GM12864 (cell line): ENCODE measurements around the gene TAS2R39.
"Not testable (repeated sequence)": the region's sequence is repeated elsewhere in the genome, so short reads cannot be mapped to it uniquely, and the experiment has no call there.

Experiments used
- DNase-seq: peaks from one replicate; pipeline ENCODE4 v3.0.0-alpha.2; 2011; ENCODE audit warnings: low read depth
- H3K4me3 ChIP-seq: 2 replicates; pipeline ENCODE4 v1.5.1; 2011; ENCODE audit warnings: mild to moderate bottlenecking, low read depth, low read length, control low read depth
- TF ChIP-seq, protein P1 (sequence below): IDR thresholded peaks from 2 replicates; pipeline ENCODE4 v1.5.1; 2011; ENCODE audit warnings: low read depth, mild to moderate bottlenecking, moderate library complexity, low read length, control low read depth, inconsistent platforms; ENCODE audit errors: missing control alignments

Gene TAS2R39

DNA sequence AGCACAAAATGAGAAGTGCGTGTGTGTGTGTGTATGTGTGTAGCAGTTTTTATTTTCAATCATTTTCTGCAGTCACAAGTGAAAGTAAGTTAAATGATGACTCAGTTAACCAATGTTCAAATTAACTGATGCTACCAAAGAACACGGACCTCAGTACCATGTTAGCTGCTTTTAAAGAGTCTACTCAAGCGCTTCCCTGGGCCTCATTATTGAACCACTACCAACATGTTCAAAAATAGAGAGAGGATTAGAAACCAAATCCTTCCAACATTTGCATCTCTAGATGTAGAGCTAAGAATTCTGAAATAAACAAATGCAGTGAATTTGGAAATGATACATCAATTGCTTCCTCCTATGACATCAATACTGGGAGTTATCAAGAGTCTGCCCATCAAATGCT is at the start of gene TAS2R39:
TSS of gene TAS2R39 (plus strand) at position 396 of the 400 bp plus-strand sequence. CDS start at position 396, 0 bp downstream.
- H3K4me3 ChIP-seq: no peak within 1 kb of the TSS
- TF ChIP-seq, protein P1, sequence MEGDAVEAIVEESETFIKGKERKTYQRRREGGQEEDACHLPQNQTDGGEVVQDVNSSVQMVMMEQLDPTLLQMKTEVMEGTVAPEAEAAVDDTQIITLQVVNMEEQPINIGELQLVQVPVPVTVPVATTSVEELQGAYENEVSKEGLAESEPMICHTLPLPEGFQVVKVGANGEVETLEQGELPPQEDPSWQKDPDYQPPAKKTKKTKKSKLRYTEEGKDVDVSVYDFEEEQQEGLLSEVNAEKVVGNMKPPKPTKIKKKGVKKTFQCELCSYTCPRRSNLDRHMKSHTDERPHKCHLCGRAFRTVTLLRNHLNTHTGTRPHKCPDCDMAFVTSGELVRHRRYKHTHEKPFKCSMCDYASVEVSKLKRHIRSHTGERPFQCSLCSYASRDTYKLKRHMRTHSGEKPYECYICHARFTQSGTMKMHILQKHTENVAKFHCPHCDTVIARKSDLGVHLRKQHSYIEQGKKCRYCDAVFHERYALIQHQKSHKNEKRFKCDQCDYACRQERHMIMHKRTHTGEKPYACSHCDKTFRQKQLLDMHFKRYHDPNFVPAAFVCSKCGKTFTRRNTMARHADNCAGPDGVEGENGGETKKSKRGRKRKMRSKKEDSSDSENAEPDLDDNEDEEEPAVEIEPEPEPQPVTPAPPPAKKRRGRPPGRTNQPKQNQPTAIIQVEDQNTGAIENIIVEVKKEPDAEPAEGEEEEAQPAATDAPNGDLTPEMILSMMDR: no peak

GRCh38 chr7:143147070-143147469 is 36.1 kb upstream of the TAS2R39 start:
- TF ChIP-seq, protein P1: no peak
- no peak for DNase-seq
- no peak overlapping the region for H3K4me3 ChIP-seq

More for the DNA sequence above, at the start of gene TAS2R39:
- no peak for DNase-seq

DNA sequence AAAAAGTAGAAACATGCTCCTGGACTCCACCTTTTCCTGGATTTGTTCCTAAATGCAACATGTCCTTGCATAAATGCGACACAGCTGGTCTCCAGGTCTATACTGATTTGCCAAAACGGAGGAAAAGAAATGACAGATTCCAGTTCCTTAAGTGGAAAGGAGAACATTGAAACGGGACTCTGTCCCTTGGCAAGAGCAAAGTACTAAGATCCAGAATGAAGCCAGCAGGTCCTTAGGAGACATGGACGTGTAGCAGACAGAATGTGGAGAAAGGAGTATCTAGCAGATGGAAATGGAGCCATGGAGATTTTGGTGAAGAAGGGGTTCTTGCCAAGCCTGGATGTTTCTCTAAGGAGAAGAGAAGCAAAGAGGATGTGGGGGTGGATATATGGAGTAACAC is 35.2 kb upstream of the TAS2R39 start:
- H3K4me3 ChIP-seq: no peak overlapping the region
- DNase-seq: no peak
- TF ChIP-seq, protein P1: no peak

GRCh38 chr7:143148651-143149050 is 34.6 kb upstream of the TAS2R39 start:
- no peak overlapping the region for H3K4me3 ChIP-seq
- no peak for DNase-seq
- TF ChIP-seq, protein P1: no peak

DNA sequence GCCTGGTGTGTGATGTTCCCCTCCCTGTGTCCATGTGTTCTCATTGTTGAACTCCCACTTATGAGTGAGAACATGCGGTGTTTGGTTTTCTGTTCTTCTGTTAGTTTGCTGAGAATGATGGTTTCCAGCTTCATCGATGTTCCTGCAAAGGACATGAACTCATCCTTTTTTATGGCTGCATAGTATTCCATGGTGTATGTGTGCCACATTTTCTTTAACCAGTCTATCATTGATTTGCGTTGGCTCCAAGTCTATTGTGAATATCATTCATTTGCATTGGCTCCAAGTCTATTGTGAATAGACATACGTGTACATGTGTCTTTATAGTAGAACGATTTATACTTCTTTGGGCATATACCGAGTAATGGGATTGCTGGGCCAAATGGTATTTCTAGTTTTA is 32.5 kb upstream of the TAS2R39 start:
- H3K4me3 ChIP-seq, DNase-seq: not testable (repeated sequence)

- not testable (repeated sequence) for DNase-seq, H3K4me3 ChIP-seq
These were observed 24.6 kb upstream of the TAS2R39 start for GRCh38 chr7:143158617-143159016.

- H3K4me3 ChIP-seq: no peak overlapping the region
- no peak for DNase-seq
- TF ChIP-seq, protein P1: no peak
These were observed 11.5 kb upstream of the TAS2R39 start for GRCh38 chr7:143171697-143172096.

GRCh38 chr7:143172354-143172753 is 10.9 kb upstream of the TAS2R39 start:
- H3K4me3 ChIP-seq: no peak overlapping the region
- DNase-seq: no peak
- TF ChIP-seq, protein P1: no peak
